ENCODE data around the gene PDE5A.
"Not testable (repeated sequence)": the region's sequence is repeated elsewhere in the genome, so short reads cannot be mapped to it uniquely, and the experiment has no call there.

Gene PDE5A

GRCh38 chr4:119643306-119644042 lies 14.9 kb upstream of the PDE5A start:
- DNase-seq: no peak

GRCh38 chr4:119641765-119642164 lies 13.2 kb upstream of the PDE5A start:
- no peak for DNase-seq

GRCh38 chr4:119638359-119638758 lies 9.8 kb upstream of the PDE5A start:
- no peak for DNase-seq

- not testable (repeated sequence) for DNase-seq
Observed at GRCh38 chr4:119636851-119637250, 8.2 kb upstream of the PDE5A start.

GRCh38 chr4:119632216-119632615 lies 3.6 kb upstream of the PDE5A start:
- no peak for DNase-seq

GRCh38 chr4:119629142-119629471 lies 503 bp upstream of the PDE5A start:
- no peak for DNase-seq

GRCh38 chr4:119627267-119628255 lies 1.0 kb downstream of the PDE5A start:
- peak; percentile 1 for DNase-seq

- DNase-seq: no peak
Observed at GRCh38 chr4:119626943-119627266, 1.7 kb downstream of the PDE5A start.

GRCh38 chr4:119626420-119626819 lies 2.2 kb downstream of the PDE5A start:
- DNase-seq: no peak

- DNase-seq: no peak
Observed at GRCh38 chr4:119625761-119626160, 2.8 kb downstream of the PDE5A start.

- DNase-seq: no peak
Observed at GRCh38 chr4:119624356-119624755, 4.2 kb downstream of the PDE5A start.

- DNase-seq: no peak
Observed at GRCh38 chr4:119623025-119623424, 5.6 kb downstream of the PDE5A start.

- no peak for DNase-seq
Observed at GRCh38 chr4:119615068-119615719, 13.4 kb downstream of the PDE5A start.

GRCh38 chr4:119604266-119604665 lies 24.3 kb downstream of the PDE5A start:
- no peak for DNase-seq

- DNase-seq: no peak
Observed at GRCh38 chr4:119602366-119602765, 26.2 kb downstream of the PDE5A start.

- no peak for DNase-seq
Observed at GRCh38 chr4:119598521-119598920, 30.1 kb downstream of the PDE5A start.

GRCh38 chr4:119597377-119597776 lies 31.2 kb downstream of the PDE5A start:
- no peak for DNase-seq

GRCh38 chr4:119593698-119594097 lies 34.9 kb downstream of the PDE5A start:
- no peak for DNase-seq

GRCh38 chr4:119592830-119593229 lies 35.8 kb downstream of the PDE5A start:
- DNase-seq: no peak

GRCh38 chr4:119589165-119589564 lies 39.4 kb downstream of the PDE5A start:
- no peak for DNase-seq

GRCh38 chr4:119587796-119588195 lies 40.8 kb downstream of the PDE5A start:
- DNase-seq: no peak

- DNase-seq: no peak
Observed at GRCh38 chr4:119585771-119586170, 42.8 kb downstream of the PDE5A start.

GRCh38 chr4:119581190-119581873 lies 47.3 kb downstream of the PDE5A start:
- DNase-seq: no peak

Data from GOT3 (cell line).